CD4-positive, alpha-beta T cell (primary cell): Measurements from ENCODE around the gene CMTM4. TPM values are rescaled to one million over a fixed set of nuclear protein-coding genes. Genes with fewer than 3 reads are reported as not detected.

ENCODE experiments used
- ATAC-seq: fragments of 200-7000 bp; cut with Tn5 transposase; one replicate; pipeline ENCODE4 v1.10.0; 2022; ENCODE audit warnings: mild to moderate bottlenecking; ENCODE audit not compliant: poor library complexity
- CTCF ChIA-PET: fragments of 350-600 bp; sonication (Branson Sonifier 250); formaldehyde crosslinking; loops from one replicate; lab custom pipeline; 2021; ENCODE audit warnings: antibody characterized with exemption, inconsistent platforms; lab: Charles Lee
- POLR2A ChIA-PET: fragments of 350-600 bp; sonication (Branson Sonifier 250); formaldehyde crosslinking; loops from one replicate; lab custom pipeline; 2021; ENCODE audit warnings: antibody characterized with exemption, inconsistent platforms; lab: Charles Lee
- DNase-seq, 14 experiments: peaks; one replicate each; pipeline ENCODE4 v3.0.0-alpha.2; 2013 to 2020; ENCODE audit warnings: mixed read lengths in 2 of 14
- H3K27ac ChIP-seq, 2 donors: one replicate each; pipeline versions ENCODE4 v1.5.1 to v1.7.0; 2013; ENCODE audit warnings: low read length in 2 of 2, low read depth in 1 of 2, mild to moderate bottlenecking in 1 of 2
- H3K27me3 ChIP-seq, 2 experiments: 1 replicate in 1 of 2; 2 replicates in 1 of 2; pipeline versions ENCODE4 v1.6.1 to v1.7.0; 2013; ENCODE audit warnings: low read length in 2 of 2, control low read depth in 1 of 2, mild to moderate bottlenecking in 1 of 2, moderate library complexity in 1 of 2; ENCODE audit not compliant: insufficient read depth in 2 of 2, control insufficient read depth in 1 of 2
- H3K36me3 ChIP-seq: one replicate; pipeline ENCODE4 v1.6.1; 2013; ENCODE audit warnings: low read length, control low read depth; ENCODE audit not compliant: insufficient read depth
- H3K4me1 ChIP-seq: one replicate; pipeline ENCODE4 v1.6.1; 2013; ENCODE audit warnings: low read length, control low read depth; ENCODE audit not compliant: insufficient read depth
- H3K4me3 ChIP-seq: one replicate; pipeline ENCODE4 v1.5.1; 2013; ENCODE audit warnings: mild to moderate bottlenecking, low read length, moderate library complexity
- H3K9me3 ChIP-seq, 2 experiments: 1 replicate in 1 of 2; 2 replicates in 1 of 2; pipeline versions ENCODE4 v1.6.1 to v1.7.0; 2013; ENCODE audit warnings: low read length in 2 of 2, mild to moderate bottlenecking in 2 of 2, control low read depth in 1 of 2, moderate library complexity in 1 of 2; ENCODE audit not compliant: control insufficient read depth in 1 of 2, insufficient read depth in 1 of 2
- H3K27ac Mint-ChIP-seq: one replicate; pipeline ENCODE4 v1.8.0; 2020; ENCODE audit warnings: mixed read lengths
- H3K27me3 Mint-ChIP-seq: one replicate; pipeline ENCODE4 v1.8.0; 2021; ENCODE audit warnings: mixed read lengths
- H3K36me3 Mint-ChIP-seq: one replicate; pipeline ENCODE4 v1.8.0; 2021; ENCODE audit warnings: low read depth, mixed read lengths
- H3K4me1 Mint-ChIP-seq: one replicate; pipeline ENCODE4 v1.8.0; 2021; ENCODE audit warnings: low read depth, mixed read lengths
- H3K4me3 Mint-ChIP-seq: one replicate; pipeline ENCODE4 v1.8.0; 2020; ENCODE audit warnings: mild to moderate bottlenecking, mixed read lengths
- H3K9me3 Mint-ChIP-seq: one replicate; pipeline ENCODE4 v1.8.0; 2020; ENCODE audit warnings: mixed read lengths
- CTCF ChIP-seq: fragments of 200-600 bp; IDR thresholded peaks from one replicate; pipeline ENCODE4 v1.8.0; 2022; ENCODE audit warnings: antibody characterized with exemption, mild to moderate bottlenecking
- intact Hi-C, 2 experiments: fragments of 100-400 bp; cut with DNase I in 1 of 2; cut with micrococcal nuclease in 1 of 2; formaldehyde crosslinking; loops; one replicate each; pipeline versions ENCODE4 v1.15.1 to v1.9.0; 2023 to 2025; cut with DNase I, micrococcal nuclease
- total RNA-seq, 174 experiments: library from RNA in 2 of 174; stranded (reverse) in 2 of 174; gene quantifications; one replicate each; pipeline ENCODE4 v1.2.3 and lab custom pipeline; 2021 to 2026

The CMTM4 gene
- total RNA-seq, 2 experiments from 2014 or later = 1.1 to 1.6 TPM

DNA sequence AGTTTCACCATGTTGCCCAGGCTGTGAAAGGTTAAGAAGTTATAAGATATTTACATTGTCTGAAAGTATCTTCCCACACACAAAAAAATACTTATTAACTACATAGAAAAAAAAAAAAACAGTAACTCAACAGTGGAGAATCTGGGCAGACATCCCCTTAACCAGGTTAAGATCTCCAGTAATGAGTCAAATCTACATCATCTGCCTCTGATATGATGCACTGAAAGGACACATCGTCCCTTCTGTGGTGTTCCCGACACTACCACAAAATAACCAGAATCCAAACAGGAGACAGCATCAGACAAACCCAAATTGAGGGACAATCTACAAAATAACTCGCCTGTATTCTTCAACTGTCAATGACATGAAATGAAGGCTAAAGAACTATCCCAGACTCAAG lies 40.0 kb downstream of the CMTM4 start:
- Mint-ChIP-seq H3K9me3 (no peaks in the 10 kb centered on the region), H3K27ac (no peak overlapping the region), H3K4me1 (no peaks in the 10 kb centered on the region), H3K4me3 (no peak overlapping the region), H3K36me3 (no peaks in the 10 kb centered on the region), H3K27me3 (peaks cover 7% of the 10 kb centered on the region)
- Histone ChIP-seq H3K4me1 (peaks cover under 1% of the 10 kb centered on the region), H3K9me3 (no peaks in the 10 kb centered on the region), H3K27ac (no peak overlapping the region), H3K27me3 (peaks cover 0 to 3% of the 10 kb centered on the region in 2 experiments), H3K4me3 (no peak overlapping the region), H3K36me3 (no peaks in the 10 kb centered on the region)
- DNase-seq (no peak), ATAC-seq (no peak)
- intact Hi-C loops = no loop called here
- TF ChIP-seq CTCF = no peak
- POLR2A ChIA-PET = no interaction called here
- CTCF ChIA-PET = no interaction called here

GRCh38 chr16:66653581-66654350 lies 42.8 kb downstream of the CMTM4 start:
- TF ChIP-seq CTCF = no peak
- ChIA-PET CTCF (no interaction called here), POLR2A (no interaction called here)
- intact Hi-C loops = loop anchor here in 1 of 2 experiments (5.0 kb wide), 3 partner anchors 44 to 89 kb away; partner anchors contain the start of gene CMTM4
- no peak overlapping the region for H3K27ac Mint-ChIP-seq
- Histone ChIP-seq H3K4me1 (peaks cover 6% of the 10 kb centered on the region), H3K4me3 (no peak overlapping the region), H3K9me3 (no peaks in the 10 kb centered on the region), H3K36me3 (no peaks in the 10 kb centered on the region), H3K27ac (no peak overlapping the region), H3K27me3 (peaks cover 0 to 3% of the 10 kb centered on the region in 2 experiments)
- H3K4me3 Mint-ChIP-seq = no peak overlapping the region
- H3K9me3 Mint-ChIP-seq = no peaks in the 10 kb centered on the region
- H3K4me1 Mint-ChIP-seq = peaks cover 8% of the 10 kb centered on the region
- peaks cover 7% of the 10 kb centered on the region for H3K27me3 Mint-ChIP-seq
- ATAC-seq = no peak
- no peaks in the 10 kb centered on the region for H3K36me3 Mint-ChIP-seq
- DNase-seq = no peak

DNA sequence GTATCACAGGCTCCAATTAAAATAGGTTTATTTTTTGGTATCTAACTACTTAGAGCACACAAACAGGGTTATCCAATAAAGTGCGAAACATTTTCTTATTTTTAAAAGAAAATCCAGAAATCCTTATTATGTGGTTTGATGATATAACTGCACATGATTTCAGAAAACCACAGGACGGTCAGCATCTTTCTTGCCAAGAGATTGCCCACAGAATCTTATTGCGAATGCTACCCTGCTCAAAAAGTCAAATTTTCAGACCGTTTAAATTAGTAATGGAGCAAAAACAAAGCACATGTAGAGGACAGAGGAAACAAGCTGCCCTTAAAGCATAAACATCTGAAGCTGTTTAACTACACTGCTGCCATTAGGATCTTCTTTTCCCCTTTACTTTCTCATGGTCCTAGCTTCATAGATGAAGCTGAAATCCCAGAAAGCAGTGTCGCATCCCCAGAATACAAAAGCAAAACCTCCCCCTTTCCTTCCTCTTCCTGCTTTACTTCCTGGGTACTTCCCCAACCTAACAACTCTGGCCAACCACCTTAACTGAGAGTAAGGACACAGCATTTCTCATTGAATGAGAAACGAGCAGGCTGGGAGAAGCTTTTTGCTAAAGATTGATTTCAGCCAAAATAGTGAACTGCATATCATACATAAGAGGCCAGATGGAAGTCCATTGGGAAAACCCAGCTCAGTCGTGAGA lies 43.7 kb downstream of the CMTM4 start:
- Histone ChIP-seq H3K36me3 (no peaks in the 10 kb centered on the region), H3K4me3 (no peak overlapping the region), H3K4me1 (peaks cover 6% of the 10 kb centered on the region), H3K9me3 (no peaks in the 10 kb centered on the region), H3K27me3 (peaks cover 0 to 3% of the 10 kb centered on the region in 2 experiments), H3K27ac (no peak overlapping the region)
- H3K4me3 Mint-ChIP-seq = no peak overlapping the region
- POLR2A ChIA-PET = no interaction called here
- CTCF ChIA-PET = interaction anchor here (0.6 kb wide), 1 partner anchor 49 kb away, joined by 3 read pairs; no protein-coding TSS in a partner anchor
- intact Hi-C loops = loop anchor here in 1 of 2 experiments (5.0 kb wide), 3 partner anchors 44 to 89 kb away; partner anchors contain the start of gene CMTM4
- no peak for TF ChIP-seq CTCF
- peaks cover 7% of the 10 kb centered on the region for H3K27me3 Mint-ChIP-seq
- H3K4me1 Mint-ChIP-seq = peaks cover 8% of the 10 kb centered on the region
- H3K36me3 Mint-ChIP-seq = no peaks in the 10 kb centered on the region
- H3K27ac Mint-ChIP-seq = no peak overlapping the region
- ATAC-seq (no peak), DNase-seq (no peak)
- H3K9me3 Mint-ChIP-seq = no peaks in the 10 kb centered on the region
